Effector memory CD4-positive, alpha-beta T cell (primary cell): ENCODE measurements around the gene DNAH6.

Source experiments
- DNase-seq, 3 donors: peaks; one replicate each; pipeline ENCODE4 v3.0.0-alpha.2; 2020
- H3K27ac ChIP-seq: 2 replicates; pipeline ENCODE4 v1.7.0; 2013; ENCODE audit warnings: mild to moderate bottlenecking, low read length, moderate library complexity; ENCODE audit not compliant: insufficient read depth, poor library complexity, severe bottlenecking
- H3K27me3 ChIP-seq: replicated peaks from 2 replicates; pipeline ENCODE4 v1.7.0; 2013; ENCODE audit warnings: mild to moderate bottlenecking, low read length; ENCODE audit not compliant: insufficient read depth, control insufficient read depth, poor library complexity, severe bottlenecking
- H3K36me3 ChIP-seq: 2 replicates; pipeline ENCODE4 v1.7.0; 2013; ENCODE audit warnings: mild to moderate bottlenecking, low read length, moderate library complexity; ENCODE audit not compliant: control insufficient read depth, insufficient read depth
- H3K4me1 ChIP-seq: 2 replicates; pipeline ENCODE4 v1.7.0; 2013; ENCODE audit warnings: low read length, mild to moderate bottlenecking; ENCODE audit not compliant: control insufficient read depth, insufficient read depth, poor library complexity, severe bottlenecking
- H3K4me3 ChIP-seq: 2 replicates; pipeline ENCODE4 v1.7.0; 2013; ENCODE audit warnings: low read length, low read depth, mild to moderate bottlenecking; ENCODE audit not compliant: insufficient read depth, poor library complexity, severe bottlenecking
- H3K9me3 ChIP-seq: 2 replicates; pipeline ENCODE4 v1.7.0; 2013; ENCODE audit warnings: mild to moderate bottlenecking, low read length, moderate library complexity; ENCODE audit not compliant: control insufficient read depth

DNAH6 gene

DNA sequence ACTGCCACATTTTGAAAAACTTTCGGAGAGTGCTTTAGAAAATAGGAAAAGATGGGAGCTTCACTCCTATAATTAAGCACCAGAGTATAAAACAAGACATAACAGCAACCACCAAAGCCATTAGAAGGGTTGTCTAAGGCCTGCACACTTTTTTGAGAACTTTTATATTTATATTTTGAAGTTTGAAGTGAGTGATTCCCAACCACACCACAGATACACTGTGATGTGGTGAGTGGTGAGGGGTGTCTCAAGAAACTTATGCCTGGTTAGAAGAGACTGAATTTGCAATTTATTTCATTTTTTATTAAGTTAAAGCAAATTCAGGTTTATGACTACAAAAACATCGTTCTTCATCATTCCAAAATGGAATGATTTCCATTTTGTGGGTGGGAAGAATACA, 161.9 kb downstream of the DNAH6 start:
- H3K4me1 ChIP-seq, result no peaks in the 10 kb centered on the region
- no peak for DNase-seq
- H3K4me3 ChIP-seq, result no peak overlapping the region
- H3K9me3 ChIP-seq, result no peaks in the 10 kb centered on the region
- no peaks in the 10 kb centered on the region for H3K27me3 ChIP-seq
- H3K36me3 ChIP-seq, result no peaks in the 10 kb centered on the region
- H3K27ac ChIP-seq, result no peak overlapping the region

GRCh38 chr2:84686783-84687476, 170.6 kb downstream of the DNAH6 start:
- DNase-seq, result no peak
- H3K4me1 ChIP-seq, result peaks cover 6% of the 10 kb centered on the region
- H3K36me3 ChIP-seq, result no peaks in the 10 kb centered on the region
- H3K9me3 ChIP-seq, result no peaks in the 10 kb centered on the region
- no peak overlapping the region for H3K27ac ChIP-seq
- no peak overlapping the region for H3K4me3 ChIP-seq
- H3K27me3 ChIP-seq, result no peaks in the 10 kb centered on the region

GRCh38 chr2:84687498-84688149, 171.3 kb downstream of the DNAH6 start:
- Histone ChIP-seq H3K9me3 (no peaks in the 10 kb centered on the region), H3K4me1 (peaks cover 6% of the 10 kb centered on the region), H3K4me3 (no peak overlapping the region), H3K27me3 (no peaks in the 10 kb centered on the region), H3K36me3 (no peaks in the 10 kb centered on the region), H3K27ac (no peak overlapping the region)
- no peak for DNase-seq

- Histone ChIP-seq H3K27me3 (no peaks in the 10 kb centered on the region), H3K4me1 (peaks cover 13% of the 10 kb centered on the region), H3K27ac (no peak overlapping the region), H3K9me3 (no peaks in the 10 kb centered on the region), H3K4me3 (no peak overlapping the region), H3K36me3 (no peaks in the 10 kb centered on the region)
- no peak for DNase-seq
These were observed 173.9 kb downstream of the DNAH6 start for GRCh38 chr2:84690225-84690624.

- no peaks in the 10 kb centered on the region for H3K27me3 ChIP-seq
- no peak for DNase-seq
- H3K9me3 ChIP-seq, result no peaks in the 10 kb centered on the region
- peak overlapping the region; percentile 6 for H3K27ac ChIP-seq
- no peaks in the 10 kb centered on the region for H3K36me3 ChIP-seq
- peaks cover 7% of the 10 kb centered on the region for H3K4me1 ChIP-seq
- peak overlapping the region; percentile 8 for H3K4me3 ChIP-seq
These were observed 177.9 kb downstream of the DNAH6 start for GRCh38 chr2:84694088-84694622.

GRCh38 chr2:84697895-84698294, 181.6 kb downstream of the DNAH6 start:
- no peaks in the 10 kb centered on the region for H3K36me3 ChIP-seq
- no peak for DNase-seq
- H3K4me3 ChIP-seq, result no peak overlapping the region
- H3K27me3 ChIP-seq, result no peaks in the 10 kb centered on the region
- H3K4me1 ChIP-seq, result peaks cover 7% of the 10 kb centered on the region
- H3K27ac ChIP-seq, result no peak overlapping the region
- no peaks in the 10 kb centered on the region for H3K9me3 ChIP-seq

DNA sequence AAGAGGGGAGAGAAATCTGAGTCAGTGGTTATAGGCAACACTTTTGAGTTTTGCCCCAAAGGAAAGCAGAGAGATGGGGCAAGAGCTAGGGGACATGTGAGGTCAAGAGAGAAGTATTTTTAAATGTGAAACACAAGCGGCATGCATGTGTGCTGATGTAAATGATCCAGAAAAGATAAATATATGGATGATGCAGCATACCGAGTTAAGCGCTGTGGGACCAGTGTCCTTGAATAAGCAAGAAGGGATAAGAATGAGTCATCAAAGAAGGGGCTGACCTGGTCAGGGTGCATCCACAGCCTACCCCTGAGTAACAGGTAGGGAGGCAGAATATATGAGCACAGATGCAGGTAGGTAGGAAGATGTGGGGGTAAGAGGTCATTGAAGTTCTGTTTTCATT, 183.7 kb downstream of the DNAH6 start:
- no peak overlapping the region for H3K27ac ChIP-seq
- H3K4me3 ChIP-seq, result no peak overlapping the region
- H3K9me3 ChIP-seq, result no peaks in the 10 kb centered on the region
- H3K36me3 ChIP-seq, result no peaks in the 10 kb centered on the region
- no peak for DNase-seq
- H3K4me1 ChIP-seq, result no peaks in the 10 kb centered on the region
- no peaks in the 10 kb centered on the region for H3K27me3 ChIP-seq

- H3K27me3 ChIP-seq, result no peaks in the 10 kb centered on the region
- no peaks in the 10 kb centered on the region for H3K4me1 ChIP-seq
- H3K27ac ChIP-seq, result no peak overlapping the region
- H3K9me3 ChIP-seq, result no peaks in the 10 kb centered on the region
- H3K36me3 ChIP-seq, result no peaks in the 10 kb centered on the region
- no peak for DNase-seq
- H3K4me3 ChIP-seq, result no peak overlapping the region
These were observed 185.6 kb downstream of the DNAH6 start for GRCh38 chr2:84701880-84702279.

- H3K27me3 ChIP-seq, result no peaks in the 10 kb centered on the region
- H3K4me3 ChIP-seq, result no peak overlapping the region
- no peaks in the 10 kb centered on the region for H3K4me1 ChIP-seq
- no peaks in the 10 kb centered on the region for H3K9me3 ChIP-seq
- H3K27ac ChIP-seq, result no peak overlapping the region
- H3K36me3 ChIP-seq, result no peaks in the 10 kb centered on the region
- DNase-seq, result no peak
These were observed 186.6 kb downstream of the DNAH6 start for GRCh38 chr2:84702941-84703340.

- no peak for DNase-seq
- Histone ChIP-seq H3K27ac (no peak overlapping the region), H3K9me3 (no peaks in the 10 kb centered on the region), H3K36me3 (no peaks in the 10 kb centered on the region), H3K4me3 (no peak overlapping the region), H3K4me1 (no peaks in the 10 kb centered on the region), H3K27me3 (no peaks in the 10 kb centered on the region)
These were observed 187.5 kb downstream of the DNAH6 start for GRCh38 chr2:84703831-84704230.
